Measurements from ENCODE around the gene HEATR5A.
"Not testable (repeated sequence)": the region's sequence is repeated elsewhere in the genome, so short reads cannot be mapped to it uniquely, and the experiment has no call there.

HEATR5A gene

DNA sequence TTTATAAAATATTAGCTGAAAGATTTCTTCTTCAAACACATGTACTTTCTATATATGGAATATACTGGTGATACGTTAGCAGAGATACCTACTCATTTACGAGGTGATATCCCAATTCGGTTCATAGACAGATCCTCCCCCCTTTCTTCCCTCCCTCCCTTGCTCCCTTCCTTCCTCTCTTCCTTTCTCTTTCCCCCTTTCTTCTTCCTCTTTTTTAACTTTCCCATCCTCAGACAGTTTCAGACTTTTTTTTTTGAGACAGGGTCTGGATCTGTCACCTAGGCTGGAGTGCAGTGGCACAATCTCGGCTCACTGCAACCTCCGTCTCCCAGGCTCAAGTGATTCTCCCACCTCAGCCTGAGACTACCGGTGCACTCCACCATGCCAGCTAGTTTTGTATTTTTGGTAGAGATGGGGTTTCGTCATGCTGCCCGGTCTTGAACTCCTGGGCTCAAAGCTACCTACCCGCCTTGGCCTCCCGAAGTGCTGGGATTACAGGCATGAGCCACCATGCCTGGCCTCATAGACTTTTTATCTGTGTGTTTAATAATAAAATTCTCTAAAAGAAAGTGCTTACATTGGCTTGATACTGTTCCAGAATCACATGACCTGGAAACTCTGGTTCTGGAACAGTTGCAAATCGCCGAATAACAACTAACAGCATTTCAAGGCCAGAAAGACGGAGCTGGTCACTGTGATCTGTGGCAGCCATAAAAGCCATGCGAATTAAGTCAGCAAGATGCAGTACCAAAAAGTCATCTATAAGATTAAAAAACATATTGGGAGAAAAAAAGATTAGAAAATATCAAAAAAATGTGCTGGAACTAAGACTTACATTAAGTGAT lies 99.2 kb downstream of the HEATR5A start:
- DNase-seq: no peak

DNA sequence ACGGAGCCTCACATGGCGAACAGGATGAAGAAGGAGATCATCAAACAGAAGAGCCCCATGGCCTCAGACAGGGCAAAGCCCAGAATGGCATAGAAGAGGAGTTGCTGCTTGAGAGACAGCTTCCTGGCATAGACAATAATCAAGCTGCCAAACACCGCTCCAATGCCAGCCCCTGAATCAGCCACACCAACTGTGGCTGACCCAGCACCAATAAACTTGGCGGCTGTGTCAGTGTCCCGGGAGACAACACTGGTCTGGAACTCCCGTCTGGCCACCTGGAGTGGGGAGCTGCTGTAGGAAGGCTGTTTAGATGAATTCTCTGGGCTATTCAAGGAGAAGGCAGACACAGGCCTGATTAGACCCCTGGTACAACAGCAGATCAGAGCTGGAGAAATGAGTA lies 100.1 kb downstream of the HEATR5A start:
- DNase-seq: no peak

DNA sequence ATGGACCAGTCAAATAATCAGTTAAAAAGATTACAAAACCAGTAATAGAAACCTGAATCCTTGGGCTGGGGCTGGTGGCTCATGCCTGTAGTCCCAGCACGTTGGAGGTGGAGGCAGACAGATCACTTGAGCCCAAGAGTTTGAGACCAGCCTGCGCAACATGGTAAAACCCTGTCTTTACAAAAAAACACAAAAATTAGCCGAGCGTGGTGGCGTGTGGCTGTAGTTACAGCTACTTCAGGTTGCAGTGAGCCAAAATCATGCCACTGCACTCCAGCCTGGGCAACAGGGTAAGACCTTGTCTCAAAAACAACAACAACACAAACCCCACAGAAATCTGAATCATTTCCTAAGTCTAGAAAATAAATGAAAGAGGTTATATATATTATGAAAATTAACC lies 100.6 kb downstream of the HEATR5A start:
- no peak for DNase-seq

DNA sequence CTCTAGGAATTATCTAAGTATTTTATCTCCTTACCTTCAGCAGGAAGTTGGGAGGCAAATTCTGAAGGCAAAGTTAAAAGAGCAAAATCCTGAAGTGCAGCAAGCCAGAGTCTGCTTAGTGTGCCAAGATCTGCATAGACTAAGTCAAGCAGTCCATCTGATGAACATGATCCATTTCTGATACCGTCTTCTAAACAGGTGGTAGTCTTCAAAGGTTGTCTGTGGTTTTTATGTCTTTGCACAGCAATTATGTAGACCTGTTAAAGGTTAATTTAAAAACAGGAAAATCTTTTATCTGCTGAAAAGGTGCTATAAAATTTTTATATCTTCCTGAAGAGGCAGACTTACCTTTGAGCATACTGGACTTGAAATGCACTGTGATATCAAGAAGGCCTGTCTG lies 107.4 kb downstream of the HEATR5A start:
- DNase-seq: no peak

DNA sequence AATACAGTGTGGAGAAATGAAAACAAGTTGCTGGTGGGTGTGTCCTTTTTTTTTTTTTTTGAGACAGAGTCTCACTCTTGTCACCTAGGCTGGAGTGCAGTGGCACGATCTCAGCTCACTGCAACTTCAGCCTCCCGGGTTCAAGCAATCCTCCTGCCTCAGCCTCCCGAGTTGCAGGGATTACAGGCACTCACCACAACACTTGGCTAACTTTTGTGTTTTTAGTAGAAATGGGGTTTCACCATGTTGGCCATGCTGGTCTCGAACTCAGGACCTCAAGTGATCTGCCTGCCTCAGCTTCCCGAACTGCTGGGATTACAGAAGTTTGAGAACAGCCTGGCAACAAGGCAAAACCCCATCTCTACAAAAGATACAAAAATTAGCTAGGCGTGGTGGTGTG lies 108.0 kb downstream of the HEATR5A start:
- DNase-seq: not testable (repeated sequence)

DNA sequence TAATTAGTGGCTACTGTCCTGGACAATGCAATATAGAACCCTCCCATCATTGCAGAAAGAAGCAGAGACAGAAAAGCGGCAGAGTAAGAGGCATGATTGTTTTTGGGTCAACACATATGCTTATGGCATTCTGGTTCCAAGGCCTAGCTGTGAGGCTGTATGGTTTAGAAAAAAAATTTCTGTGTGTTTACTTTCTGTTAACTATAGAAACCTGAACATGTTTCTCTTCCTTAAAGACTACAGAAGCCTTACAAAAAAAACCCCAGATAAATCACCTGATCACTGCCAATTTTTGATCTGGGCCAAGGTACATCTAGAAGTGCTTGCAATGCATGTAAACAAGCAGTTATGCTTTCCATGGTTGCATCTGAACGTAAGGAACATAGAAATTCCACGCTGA lies 112.7 kb downstream of the HEATR5A start:
- no peak for DNase-seq

DNA sequence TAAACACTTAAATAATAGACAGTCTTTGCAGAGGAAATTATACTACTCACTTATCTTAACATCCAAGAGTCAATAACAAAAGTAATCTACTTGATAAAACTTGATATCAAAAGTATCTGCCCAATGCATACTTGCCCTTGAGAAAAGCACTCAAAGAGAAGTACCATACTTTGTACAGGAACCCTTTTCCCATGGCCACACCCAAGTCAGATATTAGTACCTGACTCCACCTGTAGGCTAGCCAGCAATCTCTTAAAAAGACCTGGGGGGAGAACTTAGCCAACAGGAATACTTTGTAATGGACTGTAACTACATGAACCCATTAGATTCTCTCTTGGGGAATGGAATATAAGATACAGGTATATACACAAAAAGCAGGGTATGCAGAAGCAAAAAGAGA lies 113.2 kb downstream of the HEATR5A start:
- no peak for DNase-seq

DNA sequence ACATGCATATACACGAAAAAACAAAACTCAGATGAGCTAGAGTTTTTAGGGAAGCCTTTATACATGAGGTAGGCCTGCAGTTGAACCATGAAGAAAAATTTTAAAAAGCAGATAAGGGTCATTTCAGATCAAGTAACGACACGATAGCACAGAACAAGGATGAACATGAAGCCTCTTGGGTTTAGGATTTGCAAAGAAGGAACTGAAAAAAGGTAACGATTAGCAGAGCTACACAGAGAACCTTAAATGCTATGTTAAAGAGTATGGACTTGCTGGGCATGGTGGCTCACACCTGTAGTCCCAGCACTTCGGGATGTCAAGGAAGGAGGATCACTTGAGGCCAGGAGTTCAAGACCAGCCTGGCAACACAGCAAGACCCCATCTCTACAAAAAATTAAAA lies 116.7 kb downstream of the HEATR5A start:
- no peak for DNase-seq

DNA sequence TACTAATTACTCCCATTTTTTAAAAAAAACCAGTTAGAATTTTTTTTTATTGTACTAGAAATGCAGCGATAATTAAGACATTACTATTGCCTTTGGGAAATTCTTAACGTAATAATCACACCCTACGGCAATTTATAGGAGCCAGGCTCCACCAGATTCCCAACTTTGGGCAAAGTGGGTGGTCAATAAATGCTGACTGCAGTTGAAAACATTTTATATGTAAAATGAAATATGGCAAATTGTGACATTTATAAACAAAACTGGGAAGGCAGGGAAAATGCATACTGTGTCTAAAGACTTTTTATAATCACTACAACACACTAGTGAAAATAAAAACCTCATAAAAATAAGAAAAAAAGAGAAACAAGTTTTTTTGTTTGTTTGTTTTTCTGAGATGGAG lies 119.5 kb downstream of the HEATR5A start:
- DNase-seq: no peak

DNA sequence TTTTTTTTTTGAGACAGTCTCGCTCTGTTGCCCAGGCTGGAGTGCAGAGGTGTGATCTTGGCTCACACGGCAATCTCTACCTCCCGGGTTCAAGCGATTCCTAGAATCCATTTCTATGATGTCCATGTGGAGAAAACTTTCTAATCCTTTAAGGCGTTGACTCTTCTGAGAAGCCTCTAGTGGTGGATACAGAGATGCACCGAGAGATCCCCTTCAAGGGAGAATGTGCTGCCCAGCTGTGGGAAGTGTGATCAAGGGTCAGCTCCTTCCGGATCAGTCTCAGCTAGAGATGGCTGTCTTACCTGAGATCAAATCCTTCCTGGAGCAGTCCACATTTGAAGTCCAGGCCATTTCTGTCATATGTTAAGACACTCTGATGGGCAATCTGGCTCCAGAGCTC lies 120.1 kb downstream of the HEATR5A start:
- no peak for DNase-seq

DNA sequence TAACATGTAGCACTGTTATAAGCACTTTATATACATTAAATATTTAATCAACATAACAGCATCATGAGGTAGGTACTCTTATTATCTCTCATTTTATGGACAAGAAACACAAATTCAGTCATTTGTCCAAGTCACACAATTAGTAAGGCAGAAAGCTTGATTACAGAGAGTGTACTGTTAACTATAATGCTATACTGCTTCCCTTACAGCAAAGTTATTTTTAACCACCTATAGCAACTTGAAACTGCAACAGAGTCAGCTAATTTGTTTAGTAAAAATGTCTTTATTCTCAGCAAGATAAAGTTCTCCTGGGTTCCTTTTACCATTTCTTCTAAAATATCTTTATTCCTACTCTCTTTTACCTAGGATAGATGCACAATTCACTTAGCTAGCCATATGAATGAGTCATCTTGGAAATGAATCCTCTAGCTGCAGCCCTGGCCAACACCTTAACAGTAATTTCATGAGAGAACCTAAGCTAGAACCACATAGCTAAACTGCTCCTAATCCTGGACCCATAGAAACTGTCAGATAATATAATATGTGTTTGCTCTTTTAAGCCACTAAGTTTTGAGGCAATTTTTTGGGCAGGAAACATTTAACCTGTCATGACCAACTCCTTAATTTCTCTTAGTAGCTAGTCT lies 122.5 kb downstream of the HEATR5A start:
- no peak for DNase-seq

DNA sequence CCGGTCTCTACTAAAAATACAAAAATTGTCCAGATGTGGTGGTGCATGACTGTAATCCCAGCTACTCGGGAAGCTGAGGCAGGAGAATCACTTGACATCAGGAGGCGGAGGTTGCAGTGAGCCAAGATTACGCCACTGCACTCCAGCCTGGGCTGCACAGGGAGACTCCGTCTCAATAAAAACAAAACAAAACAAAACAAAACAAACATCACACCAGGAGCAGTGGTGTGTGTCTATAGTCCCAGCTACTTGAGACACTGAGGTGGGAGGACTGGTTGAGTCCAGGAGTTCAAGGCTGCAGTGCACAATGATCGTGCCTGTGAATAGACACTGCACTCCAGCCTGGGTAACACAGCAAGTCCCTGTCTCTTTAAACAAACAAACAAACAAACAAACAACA lies 123.2 kb downstream of the HEATR5A start:
- no peak for DNase-seq

DNA sequence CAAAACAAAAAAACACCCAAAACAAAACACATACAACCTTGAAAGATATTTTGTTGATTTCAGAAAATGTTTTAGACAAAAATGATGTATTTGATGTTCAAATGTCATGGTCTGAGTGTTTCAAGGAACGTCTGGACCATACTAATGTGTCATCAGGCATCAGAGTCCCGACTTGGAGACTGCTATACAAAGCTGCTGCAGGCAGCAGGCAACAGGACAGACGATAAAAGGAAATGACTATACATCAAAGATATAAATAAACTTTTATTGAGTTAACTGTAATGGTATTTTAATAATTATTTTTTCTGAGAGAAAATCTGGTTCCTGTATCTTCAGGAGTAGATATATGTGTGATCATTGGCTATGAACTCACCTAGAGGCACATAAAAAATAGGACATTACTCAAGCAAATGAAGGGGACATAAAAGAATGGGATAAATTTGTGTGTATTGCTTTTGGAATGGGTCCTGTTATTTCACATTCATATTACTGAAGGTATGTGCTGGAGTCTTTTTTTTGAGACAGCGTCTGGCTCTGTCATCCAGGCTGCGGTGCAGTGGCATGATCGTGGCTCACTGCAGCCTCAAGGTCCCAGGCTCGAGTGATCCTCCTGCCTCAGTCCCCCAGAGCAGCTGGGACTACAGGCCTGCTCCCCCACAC lies 125.5 kb downstream of the HEATR5A start:
- no peak for DNase-seq

DNA sequence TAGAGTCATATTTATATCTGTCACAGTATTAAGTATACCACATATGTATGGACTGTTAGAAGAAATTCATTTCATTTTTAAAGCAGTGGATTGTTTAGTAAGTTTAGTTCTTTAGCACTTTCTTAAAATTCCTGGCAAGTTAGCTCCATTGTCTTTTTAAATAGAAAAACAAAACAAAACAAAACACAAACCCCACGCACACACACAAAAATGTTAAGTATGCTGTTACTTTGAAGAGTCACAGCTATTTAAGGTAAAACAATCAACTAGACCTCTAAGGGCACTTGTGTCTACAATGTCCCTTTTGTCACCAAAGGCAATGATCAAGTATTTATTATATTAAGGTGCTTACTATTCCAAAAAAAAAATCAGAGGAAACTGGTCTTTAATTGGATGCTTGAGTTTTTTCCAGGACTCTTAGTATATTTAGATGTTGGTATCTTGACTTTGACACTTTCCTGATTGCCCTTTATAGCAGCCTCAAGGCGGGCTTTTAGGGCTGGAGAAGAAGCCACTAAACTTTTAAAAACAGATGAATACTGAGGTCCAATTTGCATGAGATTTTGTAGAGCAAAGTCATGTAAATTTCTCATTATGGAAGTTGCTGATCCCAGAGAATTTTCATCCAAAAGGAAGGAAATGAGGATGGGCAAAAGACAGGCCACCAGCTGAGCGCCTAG lies 127.3 kb downstream of the HEATR5A start:
- DNase-seq: no peak

DNA sequence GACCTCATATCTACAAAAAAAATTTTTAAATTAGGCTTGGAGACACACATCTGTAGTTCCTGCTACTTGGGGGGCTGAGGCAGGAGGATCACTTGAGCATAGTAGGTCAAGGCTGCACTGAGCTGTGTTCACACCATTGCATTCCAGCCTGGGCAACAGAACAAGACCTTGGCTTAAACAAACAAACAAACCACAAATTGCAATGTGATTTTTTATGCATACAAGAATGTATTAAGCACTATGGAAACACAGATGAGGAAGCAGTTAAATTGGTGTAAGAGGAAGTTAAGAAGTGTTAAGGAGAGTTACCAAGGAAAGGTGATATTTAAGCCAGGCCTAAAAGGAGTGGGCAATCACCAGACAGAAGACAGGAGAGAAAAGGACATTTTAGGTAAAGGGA lies 129.1 kb downstream of the HEATR5A start:
- DNase-seq: no peak

DNA sequence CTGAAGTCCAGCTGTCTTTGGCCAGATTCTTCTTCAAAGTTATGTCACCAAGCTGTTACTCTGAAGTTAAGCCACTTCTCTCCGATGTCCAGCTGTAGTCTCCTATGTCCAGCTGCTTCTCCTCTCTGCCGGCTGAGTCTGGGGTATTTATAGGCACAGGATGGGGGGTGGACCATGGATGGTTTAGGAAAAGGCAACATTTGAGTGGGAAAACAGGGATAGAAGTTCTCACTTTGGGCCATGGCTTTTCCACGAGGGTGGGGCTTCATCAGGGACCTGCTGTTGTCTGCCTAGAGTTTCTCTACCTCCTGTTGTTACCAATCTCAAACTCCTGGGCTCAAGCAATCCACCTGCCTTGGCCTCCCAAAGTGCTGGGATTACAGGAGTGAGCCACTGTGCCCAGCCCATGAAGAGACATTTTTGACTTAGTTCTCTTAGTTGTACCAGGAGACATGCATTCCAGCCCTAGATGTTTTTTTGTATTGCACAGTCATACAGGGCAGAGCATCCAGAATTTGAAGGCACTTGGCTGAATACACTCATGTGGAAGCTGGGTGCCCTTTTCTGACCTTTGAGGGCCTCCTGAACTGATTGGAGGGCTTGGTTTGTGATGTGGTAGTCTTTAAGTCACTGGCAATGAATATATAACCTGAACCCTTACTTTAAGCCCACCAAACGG lies 132.9 kb downstream of the HEATR5A start:
- no peak for DNase-seq

DNA sequence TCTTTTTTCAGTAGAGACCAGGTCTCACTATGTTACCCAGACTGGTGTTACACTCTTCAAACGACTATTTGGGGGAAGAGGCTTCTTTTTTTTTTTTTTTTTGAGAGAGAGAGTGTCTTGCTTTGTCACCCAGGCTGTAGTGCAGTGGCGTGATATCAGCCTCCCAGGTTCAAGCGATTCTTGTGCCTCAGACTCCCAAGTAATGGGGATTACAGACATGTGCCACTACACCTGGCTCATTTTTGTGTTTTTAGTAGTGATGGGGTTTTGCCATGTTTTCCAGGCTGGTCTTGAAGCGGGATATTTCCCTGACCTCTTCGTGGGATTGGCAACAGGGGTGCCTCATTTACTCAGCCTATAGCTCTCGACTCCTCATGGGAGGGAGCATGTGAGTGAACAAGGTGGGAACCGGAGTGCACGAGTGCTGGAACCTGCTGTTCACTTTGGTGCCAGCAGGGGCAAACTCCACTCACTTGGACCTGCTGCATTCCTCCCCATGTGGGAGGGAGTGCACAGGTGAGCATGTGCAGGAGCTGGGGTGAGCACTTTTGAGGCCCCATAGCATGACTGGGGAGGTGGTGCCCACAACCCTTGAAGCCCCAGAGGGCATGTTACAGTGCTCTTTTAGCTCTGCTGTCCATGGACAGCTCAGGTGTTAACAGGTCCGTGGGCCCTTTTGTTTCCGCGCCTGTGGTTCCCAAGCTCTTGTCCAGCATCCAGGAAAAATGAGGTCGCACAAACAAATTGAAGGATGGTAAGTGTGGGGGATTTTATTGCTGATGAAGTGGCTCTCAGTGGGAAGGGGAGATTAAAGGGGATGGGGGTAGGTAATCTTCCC lies 133.7 kb downstream of the HEATR5A start:
- DNase-seq: no peak

DNA sequence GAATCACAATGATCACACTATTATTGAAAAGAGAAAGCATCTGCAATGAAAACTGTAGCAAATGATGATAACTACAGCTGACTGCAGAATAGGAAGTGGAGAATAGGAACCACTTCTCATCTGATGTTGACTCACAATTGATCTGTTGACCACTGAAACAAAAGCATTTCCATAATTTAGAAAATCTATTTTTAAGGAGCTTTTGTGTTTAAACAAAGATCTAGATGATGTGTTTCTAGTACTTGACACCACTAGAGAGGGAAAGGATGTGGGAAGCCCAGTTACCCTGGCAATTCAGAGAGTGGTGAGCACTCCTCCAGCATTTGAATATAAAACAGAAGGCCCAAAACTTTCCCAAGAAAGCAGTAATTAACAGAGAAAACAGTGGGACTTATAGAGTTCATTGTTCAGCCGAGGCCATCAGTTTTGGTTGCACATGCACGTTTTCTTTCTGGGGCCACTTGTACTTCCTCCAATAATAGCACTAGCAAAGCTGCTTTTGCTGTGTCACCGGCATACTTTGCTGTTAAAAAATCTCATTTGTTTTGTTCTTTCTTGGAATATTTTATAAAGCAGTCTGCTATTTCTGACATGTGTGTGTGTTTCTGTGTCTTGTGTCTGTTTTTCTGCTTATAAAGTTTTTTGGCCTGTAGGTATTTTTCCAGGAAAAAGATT lies 136.6 kb downstream of the HEATR5A start:
- DNase-seq: no peak

DNA sequence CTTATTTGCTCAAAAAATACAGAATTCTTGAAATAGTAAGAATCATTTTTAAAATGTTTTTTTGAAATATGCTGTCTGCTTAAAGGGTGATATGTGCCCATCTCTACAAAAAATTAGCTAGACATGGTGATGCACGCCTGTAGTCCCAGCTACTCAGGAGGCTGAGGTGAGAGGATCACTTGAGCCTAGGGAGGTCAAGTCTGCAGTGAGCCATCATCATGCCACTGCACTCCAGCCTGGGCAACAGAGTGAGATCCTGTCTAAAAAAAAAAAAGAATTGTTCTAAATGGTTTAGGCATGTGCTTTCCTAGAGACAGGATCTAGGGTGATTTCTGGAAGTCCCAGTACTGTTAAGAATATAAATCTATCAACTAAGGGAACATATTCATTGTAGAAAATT lies 137.2 kb downstream of the HEATR5A start:
- DNase-seq: no peak

DNA sequence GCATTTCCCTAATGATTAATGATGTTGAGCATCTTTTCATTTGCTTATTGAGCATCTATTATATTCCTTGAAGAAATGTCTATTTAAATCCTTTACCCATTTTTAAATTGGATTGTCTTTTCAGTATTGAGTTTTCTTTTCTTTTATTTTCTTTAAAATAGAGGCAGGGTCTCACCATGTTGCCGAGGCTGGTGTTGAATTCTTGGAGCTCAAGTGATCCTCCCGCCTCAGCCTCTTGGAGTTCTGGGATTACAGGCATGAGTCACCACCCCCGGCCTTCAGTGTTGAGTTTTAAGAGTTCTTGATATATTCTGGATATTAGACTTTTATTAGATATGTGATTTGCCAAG lies 139.5 kb downstream of the HEATR5A start:
- DNase-seq: no peak

DNA sequence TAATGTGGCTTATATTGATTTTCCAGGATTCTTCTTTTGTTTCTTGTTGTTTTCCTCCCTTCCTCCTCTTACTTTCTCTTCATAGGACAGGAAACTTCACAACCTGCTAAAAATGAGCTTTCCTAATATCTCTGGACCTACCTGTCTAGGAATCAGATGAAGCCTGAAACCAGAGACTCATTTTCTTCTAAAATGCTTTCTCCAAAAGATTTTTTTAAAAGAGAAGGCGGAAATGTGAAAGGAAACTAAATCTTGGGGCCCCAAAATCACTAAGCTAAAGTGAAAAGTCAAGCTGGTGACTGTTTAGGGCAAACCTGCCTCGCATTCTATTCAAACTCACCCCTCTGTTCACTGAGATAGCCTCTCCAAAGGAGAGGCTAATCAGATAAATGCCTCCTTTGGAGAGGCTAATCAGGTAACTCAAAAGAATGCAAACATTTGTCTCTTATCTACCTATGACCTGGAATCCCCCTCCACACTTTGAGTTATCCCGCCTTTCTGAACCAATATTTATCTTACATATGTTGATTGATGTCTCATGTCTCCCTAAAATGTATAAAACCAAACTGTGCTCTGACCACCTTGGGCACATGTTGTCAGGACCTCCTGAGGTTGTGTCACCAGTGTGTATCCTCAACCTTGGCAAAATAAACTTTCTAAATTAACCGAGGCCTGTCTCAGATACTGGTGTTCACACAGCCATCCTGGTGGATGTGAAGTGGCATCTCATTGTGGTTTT lies 140.0 kb downstream of the HEATR5A start:
- no peak for DNase-seq

Measured in effector CD4-positive, alpha-beta T cell (primary cell).